Psoas muscle (tissue), 8 donors: ENCODE results near the gene ELMO1. TPM values are rescaled to one million over a fixed set of nuclear protein-coding genes. Genes with fewer than 3 reads are reported as not detected.

ENCODE experiments used
- ATAC-seq, 4 donors: fragments of 200-7000 bp; cut with Tn5 transposase; one replicate each; pipeline ENCODE4 v1.9.1; 2020; ENCODE audit warnings: moderate library complexity in 3 of 4, mild to moderate bottlenecking in 2 of 4
- DNase-seq, 2 donors: peaks; one replicate each; pipeline ENCODE4 v3.0.0-alpha.2; 2020
- H3K27ac ChIP-seq: fragments of 200-600 bp; one replicate; pipeline ENCODE4 v1.8.0; 2022
- H3K27me3 ChIP-seq, 3 donors: fragments of 200-600 bp in 1 of 3; one replicate each; pipeline versions ENCODE4 v1.6.1 to v1.8.0; 2013 to 2022; ENCODE audit warnings: low read length in 2 of 3, mild to moderate bottlenecking in 2 of 3, moderate library complexity in 1 of 3; ENCODE audit not compliant: insufficient read depth in 3 of 3
- H3K36me3 ChIP-seq, 2 donors: fragments of 200-600 bp in 1 of 2; one replicate each; pipeline versions ENCODE4 v1.6.1 to v1.8.0; 2013 to 2022; ENCODE audit warnings: low read depth in 1 of 2, mild to moderate bottlenecking in 1 of 2, moderate library complexity in 1 of 2; ENCODE audit not compliant: insufficient read depth in 1 of 2
- H3K4me1 ChIP-seq: fragments of 200-600 bp; one replicate; pipeline ENCODE4 v1.8.0; 2022
- H3K4me3 ChIP-seq: fragments of 200-600 bp; one replicate; pipeline ENCODE4 v1.8.0; 2022; ENCODE audit warnings: mild to moderate bottlenecking
- H3K9me3 ChIP-seq: fragments of 200-600 bp; one replicate; pipeline ENCODE4 v1.8.0; 2022
- WGBS, 3 donors: extraction: QIAGEN DNeasy Blood & Tissue Kit; methylation state at CpG; one replicate each; pipeline versions ENCODE4 v1.1.6 to v1.1.7; 2013; 5-methylcytosine and 5-hydroxymethylcytosine counted together
- intact Hi-C, 2 donors: fragments of 100-400 bp; cut with DNase I; formaldehyde crosslinking; loops; one replicate each; pipeline versions ENCODE4 v1.11.0 to v1.14.2; 2022
- polyA plus RNA-seq, 3 donors: library from polyadenylated mRNA; stranded (reverse); fragments of 200-250 nt; gene quantifications; one replicate each; pipeline ENCODE4 v1.2.3, GENCODE V29; 2013
- total RNA-seq, 4 donors: library from RNA; stranded (reverse); fragmentation: NEBNext Ultra II Directional in 2 of 4; extraction: Animal tissue kit (Norgen Biotek cat#: 25700) in 2 of 4; gene quantifications; one replicate each; pipeline versions ENCODE4 v1.2.1 to v1.2.4, GENCODE V29; 2021 to 2023
- TF ChIP-seq, protein P1 (sequence below): fragments of 200-600 bp; IDR thresholded peaks from one replicate; pipeline ENCODE4 v1.8.0; 2022; ENCODE audit warnings: antibody characterized with exemption
- donor health status: healthy with polysubstance abuse.
- donor health status: DM: no; HTN: no; CAD: no; lungs with moderate emphysema.
- donor health status: Bipolar disorder and iron deficiency.
- donor health status: healthy.
- donor health status: DM: yes; HTN: yes; CAD: no.
- donor health status: DM: no; HTN: no; CAD: no.
- donor health status: DM: no; HTN: no; CAD: no.
- donor health status: DM: yes; HTN: yes; CAD: no.

ELMO1 gene
- total and polyA plus RNA-seq, 7 donors = 2.8 to 8.1 (median 6.9) TPM

GRCh38 chr7:37377231-37377630 is 71.4 kb downstream of the ELMO1 start:
- no peak for ATAC-seq
- Histone ChIP-seq H3K4me1 (no peaks in the 10 kb centered on the region), H3K9me3 (peaks cover 14% of the 10 kb centered on the region), H3K36me3 (no peaks in the 10 kb centered on the region), H3K4me3 (no peak overlapping the region), H3K27me3 (no peaks in the 10 kb centered on the region), H3K27ac (no peak overlapping the region)
- WGBS, 3 donors = 92 to 99% (median 96%) methylated on average over 5 of the region's 5 CpGs
- DNase-seq = no peak
- TF ChIP-seq, protein P1, sequence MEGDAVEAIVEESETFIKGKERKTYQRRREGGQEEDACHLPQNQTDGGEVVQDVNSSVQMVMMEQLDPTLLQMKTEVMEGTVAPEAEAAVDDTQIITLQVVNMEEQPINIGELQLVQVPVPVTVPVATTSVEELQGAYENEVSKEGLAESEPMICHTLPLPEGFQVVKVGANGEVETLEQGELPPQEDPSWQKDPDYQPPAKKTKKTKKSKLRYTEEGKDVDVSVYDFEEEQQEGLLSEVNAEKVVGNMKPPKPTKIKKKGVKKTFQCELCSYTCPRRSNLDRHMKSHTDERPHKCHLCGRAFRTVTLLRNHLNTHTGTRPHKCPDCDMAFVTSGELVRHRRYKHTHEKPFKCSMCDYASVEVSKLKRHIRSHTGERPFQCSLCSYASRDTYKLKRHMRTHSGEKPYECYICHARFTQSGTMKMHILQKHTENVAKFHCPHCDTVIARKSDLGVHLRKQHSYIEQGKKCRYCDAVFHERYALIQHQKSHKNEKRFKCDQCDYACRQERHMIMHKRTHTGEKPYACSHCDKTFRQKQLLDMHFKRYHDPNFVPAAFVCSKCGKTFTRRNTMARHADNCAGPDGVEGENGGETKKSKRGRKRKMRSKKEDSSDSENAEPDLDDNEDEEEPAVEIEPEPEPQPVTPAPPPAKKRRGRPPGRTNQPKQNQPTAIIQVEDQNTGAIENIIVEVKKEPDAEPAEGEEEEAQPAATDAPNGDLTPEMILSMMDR = no peak
- intact Hi-C loops = no loop called here

- 90 to 95% (median 94%) methylated on average over 8 of the region's 8 CpGs for WGBS, 3 donors
- intact Hi-C loops = no loop called here
Measured at GRCh38 chr7:37376386-37376785, 72.3 kb downstream of the ELMO1 start.

DNA sequence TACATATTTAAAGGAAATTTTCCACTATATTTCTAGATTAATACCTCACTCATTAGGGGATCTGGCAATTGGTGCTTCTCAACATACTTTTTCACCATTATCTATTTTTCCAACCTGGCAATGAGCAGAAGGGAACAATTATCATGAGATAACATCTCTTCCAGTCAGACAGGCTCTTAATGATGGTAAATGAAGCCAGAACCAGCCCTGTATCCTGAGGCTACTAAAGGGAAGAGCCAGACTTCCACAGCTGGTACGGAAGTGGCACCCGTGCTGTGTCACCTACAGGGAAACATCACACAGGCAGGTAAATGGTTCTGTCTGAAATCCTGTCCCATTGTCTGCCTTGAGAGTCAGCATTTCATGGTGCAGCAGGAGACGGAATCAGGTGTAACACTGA is 75.9 kb downstream of the ELMO1 start:
- no peaks in the 10 kb centered on the region for H3K4me1 ChIP-seq
- no peaks in the 10 kb centered on the region for H3K27me3 ChIP-seq

More at GRCh38 chr7:37376386-37376785, 72.3 kb downstream of the ELMO1 start:
- no peaks in the 10 kb centered on the region for H3K4me1 ChIP-seq
- no peak overlapping the region for H3K4me3 ChIP-seq
- H3K27me3 ChIP-seq = no peaks in the 10 kb centered on the region
- no peak overlapping the region for H3K27ac ChIP-seq
- ATAC-seq (no peak), DNase-seq (no peak)
- peaks cover 14% of the 10 kb centered on the region for H3K9me3 ChIP-seq
- H3K36me3 ChIP-seq = no peaks in the 10 kb centered on the region
- TF ChIP-seq, protein P1 = no peak

DNA sequence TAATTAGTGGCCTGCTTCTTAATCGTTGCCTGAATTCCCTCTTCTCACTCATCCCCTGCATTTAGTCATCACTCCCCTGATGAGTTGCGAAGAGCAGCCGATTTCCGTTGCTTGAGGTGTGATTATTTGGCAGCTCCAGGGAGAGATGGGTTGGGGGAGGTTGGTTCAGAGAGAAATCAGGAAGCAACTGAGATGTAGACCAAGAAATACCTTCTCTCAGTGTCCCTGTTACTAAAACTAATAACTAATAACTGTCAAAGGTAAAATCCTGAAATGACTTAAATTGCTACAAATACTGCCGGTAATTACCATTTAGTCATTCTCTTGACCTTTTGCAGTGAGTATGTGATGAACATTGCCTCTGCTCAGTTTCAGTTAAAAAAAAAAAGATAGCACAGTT is 76.9 kb downstream of the ELMO1 start:
- WGBS, 3 donors = 79 to 80% (median 80%) methylated on average over 5 of the region's 5 CpGs
- no peaks in the 10 kb centered on the region for H3K4me1 ChIP-seq
- TF ChIP-seq, protein P1 = no peak
- H3K4me3 ChIP-seq = no peak overlapping the region
- H3K27ac ChIP-seq = no peak overlapping the region
- peaks cover 9% of the 10 kb centered on the region for H3K9me3 ChIP-seq
- H3K36me3 ChIP-seq = no peaks in the 10 kb centered on the region
- DNase-seq (no peak), ATAC-seq (no peak)
- H3K27me3 ChIP-seq = peaks cover 0 to 4% (median 0%) of the 10 kb centered on the region in 3 donors
- intact Hi-C loops = no loop called here

More for the DNA sequence above, 75.9 kb downstream of the ELMO1 start:
- DNase-seq (no peak), ATAC-seq (no peak)
- 89 to 91% (median 90%) methylated on average over 3 of the region's 3 CpGs for WGBS, 3 donors
- Histone ChIP-seq H3K9me3 (peaks cover 14% of the 10 kb centered on the region), H3K36me3 (no peaks in the 10 kb centered on the region), H3K27ac (no peak overlapping the region), H3K4me3 (no peak overlapping the region)
- intact Hi-C loops = no loop called here
- TF ChIP-seq, protein P1 = no peak

GRCh38 chr7:37369906-37370305 is 78.8 kb downstream of the ELMO1 start:
- H3K36me3 ChIP-seq = no peaks in the 10 kb centered on the region
- no peak overlapping the region for H3K27ac ChIP-seq
- intact Hi-C loops = no loop called here
- DNase-seq = no peak
- H3K4me1 ChIP-seq = no peaks in the 10 kb centered on the region
- no peak overlapping the region for H3K4me3 ChIP-seq
- TF ChIP-seq, protein P1 = no peak
- 73 to 78% (median 78%) methylated on average over 4 of the region's 4 CpGs for WGBS, 3 donors
- no peak for ATAC-seq
- H3K27me3 ChIP-seq = peaks cover 0 to 4% (median 0%) of the 10 kb centered on the region in 3 donors
- no peaks in the 10 kb centered on the region for H3K9me3 ChIP-seq
